Endothelial cell of umbilical vein (primary cell): ENCODE results near the gene RNFT2.
A peak's percentile ranks its signal among the peaks of the same experiment; 100 is the strongest.

ENCODE experiments used
- CTCF ChIP-seq, 2 donors: IDR thresholded peaks; 1 replicate in 1 of 2; 2 replicates in 1 of 2; pipeline ENCODE4 v1.5.1; 2011; ENCODE audit warnings: low read length in 2 of 2, mild to moderate bottlenecking in 2 of 2, moderate library complexity in 2 of 2, control low read depth in 1 of 2, inconsistent platforms in 1 of 2, low read depth in 1 of 2; ENCODE audit not compliant: insufficient read depth in 1 of 2; ENCODE audit errors: extremely low read depth in 1 of 2
- MAX ChIP-seq: IDR thresholded peaks from 2 replicates; pipeline ENCODE4 v1.6.1; 2011; ENCODE audit not compliant: insufficient read depth, insufficient read length
- POLR2A ChIP-seq: IDR thresholded peaks from 2 replicates; pipeline ENCODE4 v1.6.1; 2012; ENCODE audit warnings: low read depth, mild to moderate bottlenecking, control low read depth, low read length

DNA sequence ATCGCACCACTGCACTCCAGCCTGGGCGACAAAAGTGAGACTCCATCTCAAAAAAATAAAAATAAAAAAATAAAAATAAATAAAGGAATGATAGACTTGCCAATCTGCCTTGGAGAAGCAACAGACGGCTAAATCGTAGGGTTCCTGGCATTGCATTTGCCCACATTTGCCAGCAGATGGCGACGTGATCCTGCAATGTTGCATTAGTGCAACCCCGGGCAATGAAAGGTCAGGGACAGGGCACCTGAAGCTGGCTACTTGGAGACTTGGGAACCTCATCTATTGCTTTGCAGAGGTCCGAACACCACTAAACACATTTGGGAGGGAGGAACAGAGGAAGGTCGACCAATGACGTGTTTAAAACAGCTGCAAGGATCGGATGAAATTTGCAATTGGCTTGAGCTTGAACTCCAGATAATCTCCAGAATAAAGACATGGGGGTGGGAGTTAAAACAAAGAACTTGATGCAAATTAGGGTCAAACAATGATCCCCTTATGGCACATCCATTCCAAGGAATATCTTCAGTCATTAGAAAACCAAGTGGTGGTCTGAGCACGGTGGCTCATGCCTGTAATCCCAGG lies 34.8 kb upstream of the RNFT2 start:
- TF ChIP-seq MAX (no peak), CTCF (IDR thresholded peaks at IDR 0.05; ENCODE audit: extremely low read depth in 1 of 2, insufficient read depth in 1 of 2, low read depth in 1 of 2, low read length in 2 of 2) (peak; percentile 78 to 84), POLR2A (no peak)
